Immature natural killer cell (primary cell): Measurements from ENCODE around the gene TMEM121. TPM values are rescaled to one million over a fixed set of nuclear protein-coding genes. Genes with fewer than 3 reads are reported as not detected.

Experiments used
- DNase-seq, 3 donors: peaks; one replicate each; pipeline ENCODE4 v3.0.0; 2022; ENCODE audit warnings: mixed read lengths in 1 of 3
- H3K27ac Mint-ChIP-seq, 6 donors: one replicate each; pipeline ENCODE4 v1.8.0; 2020; ENCODE audit warnings: mixed read lengths in 6 of 6, mild to moderate bottlenecking in 5 of 6, inconsistent platforms in 4 of 6, moderate library complexity in 3 of 6
- H3K27me3 Mint-ChIP-seq, 3 donors: one replicate each; pipeline ENCODE4 v1.8.0; 2020 to 2021; ENCODE audit warnings: low read depth in 3 of 3, mild to moderate bottlenecking in 3 of 3, mixed read lengths in 3 of 3, moderate library complexity in 3 of 3, inconsistent platforms in 1 of 3
- H3K36me3 Mint-ChIP-seq, 3 donors: one replicate each; pipeline ENCODE4 v1.8.0; 2020; ENCODE audit warnings: mixed read lengths in 3 of 3, inconsistent platforms in 2 of 3, mild to moderate bottlenecking in 2 of 3
- H3K4me1 Mint-ChIP-seq, 2 donors: one replicate each; pipeline ENCODE4 v1.8.0; 2020; ENCODE audit warnings: inconsistent platforms in 2 of 2, mild to moderate bottlenecking in 2 of 2, mixed read lengths in 2 of 2, moderate library complexity in 1 of 2
- H3K4me3 Mint-ChIP-seq, 5 donors: one replicate each; pipeline ENCODE4 v1.8.0; 2020; ENCODE audit warnings: mild to moderate bottlenecking in 5 of 5, mixed read lengths in 5 of 5, inconsistent platforms in 3 of 5, moderate library complexity in 3 of 5
- H3K9me3 Mint-ChIP-seq, 6 donors: one replicate each; pipeline ENCODE4 v1.8.0; 2020; ENCODE audit warnings: mild to moderate bottlenecking in 6 of 6, mixed read lengths in 6 of 6, inconsistent platforms in 4 of 6, moderate library complexity in 3 of 6
- polyA plus RNA-seq, 3 donors: library from polyadenylated mRNA; unstranded; fragments of 300-500 nt; fragmentation: Illumina TruSeq; gene quantifications; one replicate each; pipeline ENCODE4 v1.2.3, GENCODE V29; 2021

Gene TMEM121
- polyA plus RNA-seq, 3 donors from 2014 or later, result 1.1 to 1.4 TPM; not detected in 1

DNA sequence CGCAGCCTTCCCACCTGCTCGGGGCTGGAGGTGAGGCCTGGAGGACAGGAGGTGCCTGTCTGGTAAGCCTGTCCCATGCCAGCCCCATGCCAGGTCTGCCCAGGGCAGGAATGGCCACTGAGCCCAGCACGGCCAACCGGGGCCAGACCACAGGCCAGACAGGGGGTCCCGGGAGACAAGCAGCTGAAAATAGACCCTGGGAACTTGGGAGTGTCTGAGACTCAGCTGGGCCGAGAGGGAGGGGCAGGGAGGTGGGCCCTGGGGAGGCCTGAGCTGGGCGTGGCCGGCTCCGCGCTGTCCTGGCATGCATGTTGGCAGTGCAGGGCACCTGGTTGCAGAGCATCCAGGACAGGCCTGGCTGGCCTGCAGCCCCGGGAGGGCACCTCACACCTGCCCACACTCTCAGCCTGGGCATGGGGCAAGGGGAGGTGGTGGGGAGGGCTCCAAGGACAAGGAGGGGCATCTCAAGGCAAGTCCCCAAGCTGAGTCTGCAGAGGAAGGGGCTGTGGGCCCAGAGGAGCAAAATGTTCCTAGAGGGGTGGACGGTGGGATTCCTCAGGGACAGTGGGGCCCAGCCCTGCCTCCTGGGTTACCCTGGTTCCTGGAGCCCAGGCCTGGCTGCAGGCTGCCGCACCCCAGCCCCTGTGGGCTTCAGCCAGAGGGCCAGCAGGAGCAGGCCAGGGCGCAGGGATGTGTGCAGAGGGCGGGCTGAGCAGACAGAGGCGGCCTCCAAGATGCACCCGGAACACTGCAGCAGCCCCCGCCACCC is 42.9 kb upstream of the TMEM121 start:
- H3K27me3 Mint-ChIP-seq, result peaks cover 32 to 45% (median 44%) of the 10 kb centered on the region in 3 donors
- H3K4me1 Mint-ChIP-seq, result peaks cover 38 to 60% of the 10 kb centered on the region in 2 donors
- no peaks in the 10 kb centered on the region for H3K36me3 Mint-ChIP-seq
- H3K27ac Mint-ChIP-seq, result peak overlapping the region in 5 of 6 donors; percentile 59 to 100 (median 99)
- H3K4me3 Mint-ChIP-seq, result no peak overlapping the region
- no peak for DNase-seq
- no peaks in the 10 kb centered on the region for H3K9me3 Mint-ChIP-seq

DNA sequence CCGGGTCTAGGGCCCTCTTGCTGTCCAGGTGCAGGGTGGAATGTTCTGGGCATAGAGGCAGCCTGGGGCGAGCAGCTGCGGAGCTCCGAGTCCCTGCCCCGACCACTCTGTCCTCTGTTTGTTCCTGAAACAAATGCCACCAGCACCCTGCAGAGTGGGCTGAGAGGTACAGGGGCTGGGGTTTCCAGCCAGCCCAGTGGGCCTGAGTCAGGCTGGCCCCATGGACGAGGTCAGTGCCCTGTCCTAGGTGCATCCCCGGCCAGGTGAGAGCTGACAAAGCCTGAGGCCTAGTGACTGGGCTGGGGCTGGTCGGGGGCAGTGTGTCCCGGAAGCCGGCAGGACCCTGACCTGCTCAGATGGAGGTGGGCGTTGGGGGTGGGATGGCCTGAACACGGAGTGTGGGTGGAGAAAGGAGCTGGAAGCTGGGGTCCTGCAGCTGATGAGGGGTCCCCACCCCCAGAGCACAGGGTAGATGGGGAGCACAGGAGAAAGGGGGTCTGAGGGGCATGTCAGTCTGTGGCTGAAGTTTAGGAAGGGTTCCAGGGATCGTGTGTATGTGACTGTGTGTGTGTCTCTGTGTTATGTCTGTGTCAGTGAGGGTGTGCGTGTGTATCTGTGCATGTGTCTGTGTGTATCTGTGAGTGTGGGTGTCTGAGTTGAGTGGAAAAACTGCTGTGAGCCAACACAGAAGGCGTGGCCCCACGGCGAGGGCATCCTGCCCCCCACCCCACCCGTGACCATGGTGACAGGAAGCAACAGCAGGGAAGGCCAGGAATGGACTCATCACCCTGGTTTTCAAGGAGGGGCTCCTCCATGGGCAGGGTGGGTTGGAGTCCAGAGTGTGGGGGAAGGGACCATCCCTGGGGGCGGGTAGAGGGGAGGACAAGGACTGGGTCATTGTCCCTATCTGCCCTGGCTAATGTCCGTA is 42.0 kb upstream of the TMEM121 start:
- Mint-ChIP-seq H3K4me3 (peak overlapping the region in 4 of 5 donors; percentile 43 to 64 (median 52)), H3K27ac (peak overlapping the region; percentile 73 to 97 (median 93)), H3K36me3 (no peaks in the 10 kb centered on the region), H3K9me3 (no peaks in the 10 kb centered on the region), H3K27me3 (peaks cover 33 to 48% (median 47%) of the 10 kb centered on the region in 3 donors), H3K4me1 (peaks cover 39 to 66% of the 10 kb centered on the region in 2 donors)
- peak; percentile 42 to 58 (median 50) for DNase-seq

DNA sequence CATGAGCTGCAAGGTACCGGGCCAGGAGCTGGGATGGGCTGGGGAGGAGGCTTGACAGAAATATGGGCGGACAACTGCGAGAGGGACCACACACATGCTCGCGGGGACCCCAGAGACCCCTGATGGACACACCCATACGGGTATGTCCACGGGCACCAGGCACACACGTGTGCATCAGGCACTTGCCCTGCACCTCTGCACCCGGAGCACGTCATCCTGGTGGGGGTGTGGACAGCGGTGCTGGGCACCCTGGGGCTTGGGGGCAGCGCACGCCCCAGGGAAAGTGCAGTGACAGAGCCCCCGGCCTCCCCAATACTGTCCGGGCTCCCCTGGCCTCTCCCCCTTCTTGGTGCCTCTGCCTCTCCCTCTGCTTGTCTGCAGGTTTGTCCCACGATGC is 41.4 kb upstream of the TMEM121 start:
- H3K4me3 Mint-ChIP-seq, result peak overlapping the region in 2 of 5 donors; percentile 7 to 80
- no peak for DNase-seq
- peaks cover 45 to 64% of the 10 kb centered on the region in 2 donors for H3K4me1 Mint-ChIP-seq
- H3K27me3 Mint-ChIP-seq, result peaks cover 35 to 53% (median 50%) of the 10 kb centered on the region in 3 donors
- peak overlapping the region; percentile 79 to 97 (median 93) for H3K27ac Mint-ChIP-seq
- no peaks in the 10 kb centered on the region for H3K9me3 Mint-ChIP-seq
- no peaks in the 10 kb centered on the region for H3K36me3 Mint-ChIP-seq

DNA sequence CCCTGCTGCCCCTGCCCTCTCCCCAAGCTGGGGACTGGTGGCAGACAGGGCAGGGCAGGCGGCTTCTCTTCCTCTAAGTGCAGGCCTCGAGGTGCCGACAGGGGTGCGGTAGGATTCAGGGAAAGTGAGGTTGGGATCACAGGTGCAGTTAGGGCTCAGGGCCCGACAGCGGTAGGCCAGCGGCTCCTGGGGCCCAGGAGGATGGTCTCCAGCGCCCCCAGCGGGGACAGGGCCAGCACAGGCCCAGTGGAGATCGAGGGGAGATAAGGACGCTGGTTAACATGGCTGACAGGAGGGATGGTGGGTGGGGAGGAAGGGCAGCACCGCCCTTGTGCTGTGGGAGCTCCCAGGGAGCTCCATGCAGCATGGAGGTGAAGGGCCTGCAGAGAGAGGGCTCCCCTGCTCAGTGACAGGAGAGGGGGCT is 40.6 kb upstream of the TMEM121 start:
- Mint-ChIP-seq H3K27ac (peak overlapping the region; percentile 79 to 96 (median 92)), H3K27me3 (peaks cover 32 to 56% (median 51%) of the 10 kb centered on the region in 3 donors), H3K36me3 (no peaks in the 10 kb centered on the region), H3K4me3 (peak overlapping the region; percentile 77 to 87 (median 82)), H3K9me3 (no peaks in the 10 kb centered on the region), H3K4me1 (peaks cover 43 to 61% of the 10 kb centered on the region in 2 donors)
- DNase-seq, result peak; percentile 71 to 78 (median 77)

DNA sequence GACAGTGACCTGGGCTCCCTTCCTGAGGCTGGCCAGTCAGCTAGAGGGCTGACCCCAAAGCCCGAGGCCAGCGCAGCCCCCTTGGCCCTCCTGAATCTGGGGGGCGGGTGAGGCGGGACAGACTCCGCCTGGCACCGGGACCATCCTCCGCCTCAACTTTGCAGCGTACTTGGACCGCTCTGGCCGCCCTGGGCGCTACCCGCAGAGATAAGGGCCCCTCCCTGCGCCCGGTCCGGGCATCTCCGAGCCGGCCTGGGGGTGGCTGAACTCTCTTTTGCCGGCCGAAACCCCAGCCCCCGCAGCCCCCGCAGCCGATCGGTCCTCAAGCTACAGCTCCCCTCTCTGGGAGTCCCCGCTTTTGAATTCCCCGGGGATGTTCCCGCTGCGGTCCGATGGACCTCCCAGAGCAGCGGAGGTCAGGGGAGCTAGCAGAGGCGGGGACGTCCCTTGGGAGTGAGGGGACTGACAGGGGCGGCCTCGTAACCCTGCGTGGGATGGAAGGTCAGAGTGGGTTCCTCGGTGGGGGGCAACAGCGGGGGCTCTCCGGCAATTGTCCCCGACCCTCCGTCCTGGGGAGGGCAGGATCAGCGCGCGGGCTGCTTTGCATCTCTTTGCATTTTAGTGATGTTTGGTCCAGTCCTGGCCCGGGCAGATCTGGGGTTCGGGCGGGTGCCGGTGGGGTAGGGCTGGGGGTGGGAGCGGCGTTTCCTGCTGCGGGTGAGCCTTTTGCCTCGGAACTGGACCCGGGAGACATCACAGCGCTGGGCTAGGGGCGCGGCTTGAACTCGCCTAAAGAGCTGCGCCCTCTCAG is 40.0 kb upstream of the TMEM121 start, which contains the start of gene CRIP1:
Gene CRIP1 (plus strand): TSS at position 724 of the 811 bp plus-strand sequence. CDS start 374 bp downstream, outside the sequence.
- Mint-ChIP-seq H3K27ac (peak within 1 kb of the TSS; percentile 85 to 96 (median 94)), H3K4me3 (peak within 1 kb of the TSS; percentile 87 to 91 (median 87)), H3K9me3 (no peaks in the 10 kb centered on the region), H3K36me3 (no peaks in the 10 kb centered on the region), H3K4me1 (peaks cover 38 to 58% of the 10 kb centered on the region in 2 donors), H3K27me3 (peaks cover 30 to 54% (median 49%) of the 10 kb centered on the region in 3 donors)
- DNase-seq, result peak in 2 of 3 donors; percentile 34 to 43

DNA sequence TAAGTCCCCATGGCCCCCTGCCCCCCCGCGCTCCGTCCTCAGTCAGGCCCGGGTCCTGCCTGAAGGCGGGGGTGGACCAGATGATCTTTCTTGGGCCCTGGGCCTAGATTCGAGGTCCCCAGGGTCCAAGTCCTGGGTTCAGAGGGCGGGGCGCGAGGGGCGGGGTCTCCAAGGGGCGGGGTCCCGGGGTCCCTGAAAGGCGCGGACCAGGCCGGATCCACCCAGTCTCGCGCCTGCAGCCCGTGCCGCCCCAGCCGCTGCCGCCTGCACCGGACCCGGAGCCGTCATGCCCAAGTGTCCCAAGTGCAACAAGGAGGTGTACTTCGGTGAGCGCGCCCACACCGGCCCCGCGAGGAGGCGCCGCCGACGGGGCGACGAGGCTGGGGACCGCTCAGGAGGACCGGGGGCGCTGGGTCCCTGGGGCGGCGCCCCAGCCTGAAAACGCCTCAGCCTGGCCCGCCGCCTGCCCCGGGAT is 39.4 kb upstream of the TMEM121 start:
- Mint-ChIP-seq H3K27me3 (peaks cover 30 to 55% (median 49%) of the 10 kb centered on the region in 3 donors), H3K4me1 (peaks cover 37 to 56% of the 10 kb centered on the region in 2 donors), H3K36me3 (no peaks in the 10 kb centered on the region), H3K4me3 (peak overlapping the region; percentile 87 to 91 (median 87)), H3K27ac (peak overlapping the region; percentile 69 to 96 (median 94)), H3K9me3 (no peaks in the 10 kb centered on the region)
- DNase-seq, result peak; percentile 70 to 73 (median 72)

DNA sequence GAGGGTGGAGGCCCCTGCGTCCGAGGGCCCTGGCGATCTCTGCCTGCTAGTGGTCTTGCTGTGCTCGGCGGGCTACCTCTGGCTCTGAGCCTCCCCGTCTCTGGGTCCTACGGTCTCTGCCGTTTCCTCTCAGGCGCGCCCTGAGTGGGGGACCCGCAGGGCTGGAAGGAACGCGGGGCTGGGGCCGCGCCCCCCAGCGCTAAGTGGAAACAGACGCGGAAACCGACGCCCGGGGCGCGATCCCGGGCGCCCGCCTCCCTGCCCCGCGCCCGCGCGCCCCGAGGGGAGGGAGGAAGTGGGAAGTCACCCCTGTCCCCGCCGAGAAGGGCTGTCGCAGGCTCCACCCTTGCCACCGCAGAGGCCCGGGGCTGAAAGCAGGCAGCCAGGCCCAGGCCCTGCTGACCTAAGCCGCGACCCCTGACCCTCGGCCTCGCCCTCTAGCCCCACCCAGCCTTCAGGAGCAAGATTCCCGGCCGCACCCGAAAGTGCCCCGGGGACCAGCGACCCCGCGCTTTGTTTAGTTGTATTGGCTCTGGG is 38.9 kb upstream of the TMEM121 start:
- Mint-ChIP-seq H3K9me3 (no peaks in the 10 kb centered on the region), H3K27ac (peak overlapping the region; percentile 85 to 96 (median 94)), H3K4me3 (peak overlapping the region; percentile 85 to 91 (median 87)), H3K4me1 (peaks cover 33 to 51% of the 10 kb centered on the region in 2 donors), H3K36me3 (no peaks in the 10 kb centered on the region), H3K27me3 (peaks cover 26 to 56% (median 47%) of the 10 kb centered on the region in 3 donors)
- peak; percentile 89 for DNase-seq

DNA sequence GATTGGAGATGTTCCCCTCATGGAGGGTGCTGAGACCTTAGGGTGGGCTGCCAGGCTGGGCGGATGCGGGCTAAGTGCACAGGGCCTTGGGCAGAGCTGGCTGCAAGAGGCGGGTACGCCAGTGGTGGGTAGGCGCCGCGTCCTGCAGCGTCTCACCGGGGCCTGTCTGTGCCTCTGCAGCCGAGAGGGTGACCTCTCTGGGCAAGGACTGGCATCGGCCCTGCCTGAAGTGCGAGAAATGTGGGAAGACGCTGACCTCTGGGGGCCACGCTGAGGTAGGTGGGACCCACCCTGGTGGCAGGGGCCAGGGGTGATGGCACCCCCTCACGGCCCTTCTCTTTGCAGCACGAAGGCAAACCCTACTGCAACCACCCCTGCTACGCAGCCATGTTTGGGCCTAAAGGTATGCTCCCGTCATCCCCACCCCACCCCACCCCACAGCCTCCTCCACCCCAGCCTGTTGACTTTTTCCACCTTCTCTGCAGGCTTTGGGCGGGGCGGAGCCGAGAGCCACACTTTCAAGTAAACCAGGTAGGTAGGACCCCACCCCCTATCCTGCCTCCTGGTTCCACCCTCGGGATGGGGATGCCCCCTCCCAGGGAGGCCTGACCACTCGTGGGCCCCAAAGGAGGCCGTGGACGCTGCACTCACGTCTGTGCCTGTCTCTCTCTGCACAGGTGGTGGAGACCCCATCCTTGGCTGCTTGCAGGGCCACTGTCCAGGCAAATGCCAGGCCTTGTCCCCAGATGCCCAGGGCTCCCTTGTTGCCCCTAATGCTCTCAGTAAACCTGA is 38.2 kb upstream of the TMEM121 start:
- Mint-ChIP-seq H3K27me3 (peaks cover 26 to 56% (median 47%) of the 10 kb centered on the region in 3 donors), H3K4me1 (peaks cover 33 to 48% of the 10 kb centered on the region in 2 donors), H3K27ac (peak overlapping the region; percentile 85 to 97 (median 94)), H3K9me3 (no peaks in the 10 kb centered on the region), H3K36me3 (no peaks in the 10 kb centered on the region), H3K4me3 (peak overlapping the region; percentile 85 to 92 (median 89))
- DNase-seq, result no peak

DNA sequence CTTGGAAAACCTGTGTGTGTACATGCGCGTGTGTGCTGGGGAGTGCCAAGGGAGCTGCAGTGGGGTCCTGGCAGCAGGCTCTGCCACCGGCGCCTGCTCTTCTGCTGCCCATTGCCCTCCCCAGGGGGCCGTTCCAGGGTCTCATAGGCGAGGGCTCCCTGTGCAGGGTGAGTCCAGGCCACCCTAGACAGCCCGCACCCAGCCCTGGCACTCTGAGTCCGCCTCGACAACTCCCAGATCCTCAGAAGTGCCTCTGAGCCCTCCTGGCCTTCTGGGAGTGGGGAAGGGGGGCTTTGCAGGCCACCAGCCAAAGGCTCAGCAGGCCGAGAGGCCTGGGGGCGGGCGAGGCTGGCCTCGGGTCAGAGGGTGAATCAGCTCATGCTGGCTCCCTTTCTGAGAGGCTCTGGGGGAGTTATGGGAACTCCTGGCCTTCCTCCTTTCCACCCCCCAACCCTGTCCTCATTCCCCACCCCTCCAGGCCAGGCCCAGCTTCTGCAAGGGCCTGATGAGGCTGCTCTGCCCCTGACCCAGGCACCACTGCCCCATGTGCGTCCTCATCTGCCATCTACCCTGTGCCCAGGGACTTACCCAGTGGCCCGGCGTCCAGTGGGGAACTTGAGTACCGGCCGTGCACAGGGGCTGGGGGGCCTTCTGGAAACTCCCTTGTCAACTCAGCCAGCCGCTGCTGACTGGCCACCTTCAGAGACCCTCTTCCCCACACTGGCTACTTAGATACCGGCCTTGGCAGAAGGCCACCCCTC is 37.4 kb upstream of the TMEM121 start:
- no peak for DNase-seq
- Mint-ChIP-seq H3K4me1 (peaks cover 33 to 47% of the 10 kb centered on the region in 2 donors), H3K27ac (peak overlapping the region; percentile 85 to 100 (median 94))

DNA sequence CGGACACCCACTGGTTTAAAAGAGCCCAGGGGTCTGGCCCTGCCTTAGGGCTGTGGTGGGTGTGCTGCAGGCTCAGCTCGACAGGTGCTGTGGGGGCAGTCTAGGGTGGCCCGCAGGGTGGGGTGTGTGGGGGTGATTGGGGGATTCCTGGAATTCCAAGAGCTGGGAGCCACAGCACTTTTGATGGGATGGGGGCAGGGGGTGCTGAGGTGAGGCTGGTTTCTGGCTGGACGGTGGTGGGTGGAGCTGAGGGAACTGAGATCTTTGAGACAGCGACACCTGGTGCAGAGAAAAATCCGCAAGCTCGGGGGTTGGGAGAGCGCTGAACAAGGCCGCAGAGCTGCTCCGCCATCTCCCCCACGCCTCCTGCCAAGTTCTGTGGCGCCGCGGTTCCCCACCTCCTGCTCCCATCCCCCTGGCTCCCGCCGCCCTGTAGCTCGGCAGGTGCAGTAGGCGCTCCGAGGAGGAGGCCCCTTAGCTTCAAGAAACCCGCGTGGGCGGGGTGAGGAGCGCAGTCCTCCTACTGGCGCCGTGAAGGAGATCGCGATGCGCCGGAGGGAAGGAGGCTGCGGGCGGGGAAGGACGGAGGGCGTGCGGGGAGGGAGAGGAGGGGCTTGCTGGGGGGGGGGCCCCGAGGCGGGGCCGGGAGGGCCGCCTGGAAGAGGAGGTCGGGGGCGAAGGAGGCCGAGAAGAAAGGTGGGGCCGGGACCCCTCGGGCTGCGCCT is 36.7 kb upstream of the TMEM121 start:
- H3K27me3 Mint-ChIP-seq, result peaks cover 22 to 56% (median 44%) of the 10 kb centered on the region in 3 donors
- no peaks in the 10 kb centered on the region for H3K9me3 Mint-ChIP-seq
- H3K27ac Mint-ChIP-seq, result peak overlapping the region; percentile 85 to 100 (median 94)
- H3K4me1 Mint-ChIP-seq, result peaks cover 27 to 40% of the 10 kb centered on the region in 2 donors
- peak; percentile 86 to 88 (median 88) for DNase-seq
- H3K4me3 Mint-ChIP-seq, result peak overlapping the region; percentile 84 to 92 (median 89)
- H3K36me3 Mint-ChIP-seq, result no peaks in the 10 kb centered on the region

More for the DNA sequence above, 37.4 kb upstream of the TMEM121 start:
- Mint-ChIP-seq H3K27me3 (peaks cover 26 to 60% (median 45%) of the 10 kb centered on the region in 3 donors), H3K36me3 (no peaks in the 10 kb centered on the region), H3K4me3 (peak overlapping the region; percentile 87 to 92 (median 89)), H3K9me3 (no peaks in the 10 kb centered on the region)

DNA sequence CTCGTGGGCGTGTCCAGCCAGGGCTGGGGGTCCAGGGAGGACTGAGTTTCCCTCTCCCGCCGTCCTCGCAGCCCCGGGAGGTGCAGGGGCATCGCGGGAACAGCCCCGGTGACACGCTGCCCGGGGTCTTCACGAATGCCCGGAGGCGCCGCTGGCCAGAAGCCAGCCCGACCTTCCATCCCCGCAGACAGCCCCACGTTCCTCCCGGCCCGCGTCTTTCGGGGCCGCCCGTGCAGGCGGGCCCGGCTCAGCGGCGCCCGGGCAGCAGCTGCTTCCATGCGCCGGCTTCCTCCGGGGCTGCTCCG is 36.2 kb upstream of the TMEM121 start:
- no peak for DNase-seq
- peak overlapping the region in 3 of 6 donors; percentile 50 to 92 (median 85) for H3K27ac Mint-ChIP-seq
- H3K4me3 Mint-ChIP-seq, result peak overlapping the region in 4 of 5 donors; percentile 84 to 92 (median 88)
- H3K9me3 Mint-ChIP-seq, result no peaks in the 10 kb centered on the region
- H3K4me1 Mint-ChIP-seq, result peaks cover 26 to 37% of the 10 kb centered on the region in 2 donors
- peaks cover 22 to 56% (median 44%) of the 10 kb centered on the region in 3 donors for H3K27me3 Mint-ChIP-seq
- no peaks in the 10 kb centered on the region for H3K36me3 Mint-ChIP-seq
